GM23338 (cell line): ENCODE measurements around the gene TGM2. TPM values are rescaled to one million over a fixed set of nuclear protein-coding genes. Genes with fewer than 3 reads are reported as not detected.

ENCODE experiments used
- ATAC-seq: fragments of 200-7000 bp; cut with Tn5 transposase; 3 replicates; pipeline ENCODE4 v1.9.1; 2020
- DNase-seq: peaks from one replicate; pipeline ENCODE4 v3.0.0-alpha.2; 2015; ENCODE audit warnings: low spot score
- H2AFZ ChIP-seq: fragments of 200-600 bp; sonication (generic); 2 replicates; pipeline ENCODE4 v1.8.0; 2016; ENCODE audit warnings: antibody characterized with exemption, mild to moderate bottlenecking, moderate library complexity
- H3F3A ChIP-seq: fragments of 200-600 bp; sonication (generic); replicated peaks from 2 replicates; pipeline ENCODE4 v1.8.0; 2017; ENCODE audit warnings: antibody characterized with exemption, mixed run types, low read depth
- H3K27ac ChIP-seq: fragments of 200-600 bp; sonication (generic); 2 replicates; pipeline ENCODE4 v1.6.1; 2016; ENCODE audit warnings: low read depth
- H3K27me3 ChIP-seq: fragments of 200-600 bp; sonication (generic); 2 replicates; pipeline ENCODE4 v1.8.0; 2016; ENCODE audit warnings: mild to moderate bottlenecking, mixed run types, moderate library complexity; ENCODE audit not compliant: insufficient read depth
- H3K36me3 ChIP-seq: fragments of 200-600 bp; sonication (generic); 2 replicates; pipeline ENCODE4 v1.8.0; 2016; ENCODE audit warnings: mild to moderate bottlenecking; ENCODE audit not compliant: insufficient read depth
- H3K4me1 ChIP-seq: fragments of 200-600 bp; sonication (generic); 2 replicates; pipeline ENCODE4 v1.8.0; 2016; ENCODE audit warnings: mild to moderate bottlenecking, moderate library complexity; ENCODE audit not compliant: insufficient read depth
- H3K4me2 ChIP-seq: fragments of 200-600 bp; sonication (generic); 2 replicates; pipeline ENCODE4 v1.7.1; 2017; ENCODE audit warnings: mixed run types
- H3K4me3 ChIP-seq: fragments of 200-600 bp; sonication (generic); 2 replicates; pipeline ENCODE4 v1.6.1; 2016; ENCODE audit warnings: mixed run types
- H3K79me2 ChIP-seq: fragments of 200-600 bp; sonication (generic); replicated peaks from 2 replicates; pipeline ENCODE4 v1.8.0; 2017; ENCODE audit warnings: mild to moderate bottlenecking; ENCODE audit not compliant: insufficient read depth
- H3K9me2 ChIP-seq: fragments of 200-600 bp; sonication (generic); 2 replicates; pipeline ENCODE4 v1.8.0; 2017; ENCODE audit not compliant: insufficient read depth
- H4K20me1 ChIP-seq: fragments of 200-600 bp; sonication (generic); replicated peaks from 2 replicates; pipeline ENCODE4 v1.8.0; 2017; ENCODE audit warnings: mild to moderate bottlenecking; ENCODE audit not compliant: insufficient read depth
- H3K27ac Mint-ChIP-seq: 2 replicates; pipeline ENCODE4 v1.8.0; 2020; ENCODE audit warnings: inconsistent platforms, mild to moderate bottlenecking, moderate library complexity, mixed read lengths
- H3K27me3 Mint-ChIP-seq: 3 replicates; pipeline ENCODE4 v1.8.0; 2022; ENCODE audit warnings: low read depth, mild to moderate bottlenecking, moderate library complexity, mixed read lengths, inconsistent platforms; ENCODE audit not compliant: insufficient read depth, poor library complexity
- H3K36me3 Mint-ChIP-seq: 3 replicates; pipeline ENCODE4 v1.8.0; 2021; ENCODE audit warnings: low read depth, mild to moderate bottlenecking, inconsistent platforms, moderate library complexity, mixed read lengths
- H3K4me1 Mint-ChIP-seq: 3 replicates; pipeline ENCODE4 v1.8.0; 2020; ENCODE audit warnings: mild to moderate bottlenecking, inconsistent platforms, mixed read lengths
- H3K4me3 Mint-ChIP-seq: 3 replicates; pipeline ENCODE4 v1.8.0; 2021; ENCODE audit warnings: moderate library complexity, mild to moderate bottlenecking, inconsistent platforms, mixed read lengths
- H3K9me3 Mint-ChIP-seq: 3 replicates; pipeline ENCODE4 v1.8.0; 2020; ENCODE audit warnings: moderate library complexity, mild to moderate bottlenecking, inconsistent platforms, mixed read lengths
- EZH2 ChIP-seq: fragments of 200-600 bp; sonication (generic); IDR thresholded peaks from one replicate; pipeline ENCODE4 v1.8.0; 2017; ENCODE audit warnings: antibody characterized with exemption, mild to moderate bottlenecking, low read depth; ENCODE audit not compliant: unreplicated experiment
- EZH2phosphoT487 ChIP-seq: fragments of 200-600 bp; sonication (generic); IDR thresholded peaks from one replicate; pipeline ENCODE4 v1.8.1; 2018; ENCODE audit warnings: antibody characterized with exemption; ENCODE audit not compliant: unreplicated experiment
- POLR2AphosphoS5 ChIP-seq: IDR thresholded peaks from 2 replicates; pipeline ENCODE4 v1.6.1; 2016; ENCODE audit warnings: antibody characterized with exemption, low read depth
- STAT1 ChIP-seq: IDR thresholded peaks from one replicate; pipeline ENCODE4 v1.6.1; 2016; ENCODE audit warnings: antibody characterized with exemption; ENCODE audit not compliant: unreplicated experiment
- ZNF114 ChIP-seq: fragments of 250-450 bp; sonication (Bioruptor Pico); IDR thresholded peaks from 2 replicates; pipeline ENCODE4 v1.5.0; 2020; ENCODE audit warnings: mild to moderate bottlenecking, moderate library complexity
- ZNF331 ChIP-seq: fragments of 250-450 bp; sonication (Bioruptor Pico); IDR thresholded peaks from 2 replicates; pipeline ENCODE4 v1.5.0; 2020; ENCODE audit warnings: low read depth, mild to moderate bottlenecking, moderate library complexity
- polyA plus RNA-seq: library from polyadenylated mRNA; unstranded; fragments of >200 nt; fragmentation: Nextera tagmentation; extraction: Ambion mirVana; gene quantifications from 2 replicates; pipeline ENCODE4 v1.2.1, GENCODE V29; 2016
- total RNA-seq: library from RNA; depleted of rRNA; stranded (reverse); fragments of >200 nt; shearing (Covaris generic); gene quantifications from 2 replicates; pipeline ENCODE4 v1.2.3, GENCODE V29; 2014
- TF ChIP-seq, protein P1 (sequence below): fragments of 250-450 bp; sonication (Bioruptor Pico); IDR thresholded peaks from 2 replicates; pipeline ENCODE4 v1.5.0; 2020; ENCODE audit warnings: mild to moderate bottlenecking, moderate library complexity

TGM2 gene
- total and polyA plus RNA-seq, 2 experiments from 2014 or later = 0.45 to 1.0 TPM

DNA sequence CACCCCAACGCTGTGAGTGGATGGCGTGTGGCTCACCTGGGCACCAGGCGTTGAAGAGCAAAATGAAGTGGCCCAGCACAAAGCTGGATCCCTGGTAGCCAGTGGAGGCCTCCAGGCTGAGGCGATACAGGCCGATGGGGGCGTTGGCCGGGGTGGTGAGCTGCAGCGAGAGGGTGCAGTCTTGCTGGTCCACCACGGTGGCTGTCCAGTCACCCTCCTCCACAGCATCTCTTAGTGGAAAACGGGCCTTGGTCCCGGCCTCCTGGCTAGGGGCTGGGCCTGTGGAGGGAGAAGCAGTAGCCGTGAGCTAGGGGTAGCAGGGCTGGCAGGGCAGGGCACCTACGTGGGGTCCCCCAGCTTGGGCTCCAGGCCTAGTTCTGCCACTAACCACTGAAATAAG, 9.3 kb downstream of the TGM2 start (continued):
- TF ChIP-seq, protein P1, sequence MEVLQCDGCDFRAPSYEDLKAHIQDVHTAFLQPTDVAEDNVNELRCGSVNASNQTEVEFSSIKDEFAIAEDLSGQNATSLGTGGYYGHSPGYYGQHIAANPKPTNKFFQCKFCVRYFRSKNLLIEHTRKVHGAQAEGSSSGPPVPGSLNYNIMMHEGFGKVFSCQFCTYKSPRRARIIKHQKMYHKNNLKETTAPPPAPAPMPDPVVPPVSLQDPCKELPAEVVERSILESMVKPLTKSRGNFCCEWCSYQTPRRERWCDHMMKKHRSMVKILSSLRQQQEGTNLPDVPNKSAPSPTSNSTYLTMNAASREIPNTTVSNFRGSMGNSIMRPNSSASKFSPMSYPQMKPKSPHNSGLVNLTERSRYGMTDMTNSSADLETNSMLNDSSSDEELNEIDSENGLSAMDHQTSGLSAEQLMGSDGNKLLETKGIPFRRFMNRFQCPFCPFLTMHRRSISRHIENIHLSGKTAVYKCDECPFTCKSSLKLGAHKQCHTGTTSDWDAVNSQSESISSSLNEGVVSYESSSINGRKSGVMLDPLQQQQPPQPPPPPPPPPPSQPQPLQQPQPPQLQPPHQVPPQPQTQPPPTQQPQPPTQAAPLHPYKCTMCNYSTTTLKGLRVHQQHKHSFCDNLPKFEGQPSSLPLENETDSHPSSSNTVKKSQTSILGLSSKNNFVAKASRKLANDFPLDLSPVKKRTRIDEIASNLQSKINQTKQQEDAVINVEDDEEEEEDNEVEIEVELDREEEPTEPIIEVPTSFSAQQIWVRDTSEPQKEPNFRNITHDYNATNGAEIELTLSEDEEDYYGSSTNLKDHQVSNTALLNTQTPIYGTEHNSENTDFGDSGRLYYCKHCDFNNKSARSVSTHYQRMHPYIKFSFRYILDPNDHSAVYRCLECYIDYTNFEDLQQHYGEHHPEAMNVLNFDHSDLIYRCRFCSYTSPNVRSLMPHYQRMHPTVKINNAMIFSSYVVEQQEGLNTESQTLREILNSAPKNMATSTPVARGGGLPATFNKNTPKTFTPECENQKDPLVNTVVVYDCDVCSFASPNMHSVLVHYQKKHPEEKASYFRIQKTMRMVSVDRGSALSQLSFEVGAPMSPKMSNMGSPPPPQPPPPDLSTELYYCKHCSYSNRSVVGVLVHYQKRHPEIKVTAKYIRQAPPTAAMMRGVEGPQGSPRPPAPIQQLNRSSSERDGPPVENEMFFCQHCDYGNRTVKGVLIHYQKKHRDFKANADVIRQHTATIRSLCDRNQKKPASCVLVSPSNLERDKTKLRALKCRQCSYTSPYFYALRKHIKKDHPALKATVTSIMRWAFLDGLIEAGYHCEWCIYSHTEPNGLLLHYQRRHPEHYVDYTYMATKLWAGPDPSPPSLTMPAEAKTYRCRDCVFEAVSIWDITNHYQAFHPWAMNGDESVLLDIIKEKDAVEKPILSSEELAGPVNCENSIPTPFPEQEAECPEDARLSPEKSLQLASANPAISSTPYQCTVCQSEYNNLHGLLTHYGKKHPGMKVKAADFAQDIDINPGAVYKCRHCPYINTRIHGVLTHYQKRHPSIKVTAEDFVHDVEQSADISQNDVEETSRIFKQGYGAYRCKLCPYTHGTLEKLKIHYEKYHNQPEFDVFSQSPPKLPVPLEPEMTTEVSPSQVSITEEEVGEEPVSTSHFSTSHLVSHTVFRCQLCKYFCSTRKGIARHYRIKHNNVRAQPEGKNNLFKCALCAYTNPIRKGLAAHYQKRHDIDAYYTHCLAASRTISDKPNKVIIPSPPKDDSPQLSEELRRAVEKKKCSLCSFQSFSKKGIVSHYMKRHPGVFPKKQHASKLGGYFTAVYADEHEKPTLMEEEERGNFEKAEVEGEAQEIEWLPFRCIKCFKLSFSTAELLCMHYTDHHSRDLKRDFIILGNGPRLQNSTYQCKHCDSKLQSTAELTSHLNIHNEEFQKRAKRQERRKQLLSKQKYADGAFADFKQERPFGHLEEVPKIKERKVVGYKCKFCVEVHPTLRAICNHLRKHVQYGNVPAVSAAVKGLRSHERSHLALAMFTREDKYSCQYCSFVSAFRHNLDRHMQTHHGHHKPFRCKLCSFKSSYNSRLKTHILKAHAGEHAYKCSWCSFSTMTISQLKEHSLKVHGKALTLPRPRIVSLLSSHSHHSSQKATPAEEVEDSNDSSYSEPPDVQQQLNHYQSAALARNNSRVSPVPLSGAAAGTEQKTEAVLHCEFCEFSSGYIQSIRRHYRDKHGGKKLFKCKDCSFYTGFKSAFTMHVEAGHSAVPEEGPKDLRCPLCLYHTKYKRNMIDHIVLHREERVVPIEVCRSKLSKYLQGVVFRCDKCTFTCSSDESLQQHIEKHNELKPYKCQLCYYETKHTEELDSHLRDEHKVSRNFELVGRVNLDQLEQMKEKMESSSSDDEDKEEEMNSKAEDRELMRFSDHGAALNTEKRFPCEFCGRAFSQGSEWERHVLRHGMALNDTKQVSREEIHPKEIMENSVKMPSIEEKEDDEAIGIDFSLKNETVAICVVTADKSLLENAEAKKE (CRISPR knock-in tag) = no peak

GRCh38 chr20:38153401-38153800, 11.7 kb downstream of the TGM2 start:
- Mint-ChIP-seq H3K27ac (no peak overlapping the region), H3K4me3 (no peak overlapping the region), H3K27me3 (peaks cover 10% of the 10 kb centered on the region), H3K4me1 (peaks cover 12% of the 10 kb centered on the region), H3K9me3 (no peaks in the 10 kb centered on the region), H3K36me3 (no peaks in the 10 kb centered on the region)
- DNase-seq (no peak), ATAC-seq (no peak)
- no peaks in the 10 kb centered on the region for H3F3A ChIP-seq
- no peaks in the 10 kb centered on the region for H3K36me3 ChIP-seq
- H3K4me2 ChIP-seq = no peak overlapping the region
- H3K4me1 ChIP-seq = no peaks in the 10 kb centered on the region; the same call in 1 of the 2 replicates
- TF ChIP-seq EZH2phosphoT487 (no peak), EZH2 (no peak), ZNF331 (CRISPR knock-in tag) (no peak), ZNF114 (CRISPR knock-in tag) (no peak), STAT1 (no peak), POLR2AphosphoS5 (no peak)
- TF ChIP-seq, protein P1 (CRISPR knock-in tag) = no peak
- H3K9me2 ChIP-seq = no peaks in the 10 kb centered on the region
- H3K27me3 ChIP-seq = no peaks in the 10 kb centered on the region
- H3K4me3 ChIP-seq = no peak overlapping the region
- H4K20me1 ChIP-seq = no peaks in the 10 kb centered on the region; the same call in 1 of the 2 replicates
- H2AFZ ChIP-seq = no peak overlapping the region
- H3K27ac ChIP-seq = no peak overlapping the region
- H3K79me2 ChIP-seq = no peaks in the 10 kb centered on the region
